ENCODE measurements around the gene CDX2.

Gene CDX2

DNA sequence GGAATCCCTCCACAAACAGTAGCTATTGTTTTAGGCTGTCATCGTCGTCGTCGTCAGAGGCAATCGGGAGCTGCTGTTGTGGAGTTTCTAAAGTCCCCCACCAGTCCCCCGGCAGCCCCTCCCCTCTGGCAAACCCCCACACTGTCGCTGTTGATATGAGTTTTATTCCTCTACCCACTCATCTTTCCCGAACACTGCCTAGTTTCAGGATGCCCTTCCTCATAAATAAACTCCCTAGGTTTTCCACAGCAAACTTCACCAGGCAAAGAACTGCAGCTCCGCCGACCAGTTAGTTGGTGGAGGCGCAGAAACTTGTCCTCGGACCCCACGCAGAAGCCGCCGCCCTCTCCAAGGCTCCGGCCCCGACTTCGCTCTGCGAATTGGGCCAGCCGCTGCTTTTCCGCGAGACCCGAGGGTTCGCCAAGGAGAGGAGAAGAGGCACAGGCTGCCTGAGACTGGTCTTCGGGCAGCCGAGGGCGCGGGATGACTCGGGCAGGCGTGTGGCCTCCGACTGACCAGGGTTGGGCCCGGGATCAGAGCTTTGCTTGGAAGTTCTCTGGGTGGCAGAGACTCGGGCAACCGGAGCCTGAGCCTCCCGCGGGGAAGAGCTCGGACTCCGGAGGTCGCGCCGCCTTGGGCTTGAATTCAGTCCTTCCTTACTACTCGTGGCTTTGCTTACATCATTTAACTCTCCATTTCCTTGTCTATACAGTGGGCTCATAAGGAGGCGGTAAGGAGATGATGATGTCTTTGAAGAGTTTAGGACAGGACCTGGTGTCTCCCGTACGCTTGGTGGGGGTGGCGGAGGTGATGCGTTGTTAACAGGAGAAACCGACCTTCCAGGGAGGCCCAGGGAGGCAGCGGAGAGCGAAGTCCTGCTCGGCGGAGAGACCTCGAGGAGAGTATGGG lies 41.4 kb downstream of the CDX2 start:
- DNase-seq = no peak

- DNase-seq = no peak
These were observed 42.3 kb downstream of the CDX2 start for GRCh38 chr13:27926644-27927434.

DNA sequence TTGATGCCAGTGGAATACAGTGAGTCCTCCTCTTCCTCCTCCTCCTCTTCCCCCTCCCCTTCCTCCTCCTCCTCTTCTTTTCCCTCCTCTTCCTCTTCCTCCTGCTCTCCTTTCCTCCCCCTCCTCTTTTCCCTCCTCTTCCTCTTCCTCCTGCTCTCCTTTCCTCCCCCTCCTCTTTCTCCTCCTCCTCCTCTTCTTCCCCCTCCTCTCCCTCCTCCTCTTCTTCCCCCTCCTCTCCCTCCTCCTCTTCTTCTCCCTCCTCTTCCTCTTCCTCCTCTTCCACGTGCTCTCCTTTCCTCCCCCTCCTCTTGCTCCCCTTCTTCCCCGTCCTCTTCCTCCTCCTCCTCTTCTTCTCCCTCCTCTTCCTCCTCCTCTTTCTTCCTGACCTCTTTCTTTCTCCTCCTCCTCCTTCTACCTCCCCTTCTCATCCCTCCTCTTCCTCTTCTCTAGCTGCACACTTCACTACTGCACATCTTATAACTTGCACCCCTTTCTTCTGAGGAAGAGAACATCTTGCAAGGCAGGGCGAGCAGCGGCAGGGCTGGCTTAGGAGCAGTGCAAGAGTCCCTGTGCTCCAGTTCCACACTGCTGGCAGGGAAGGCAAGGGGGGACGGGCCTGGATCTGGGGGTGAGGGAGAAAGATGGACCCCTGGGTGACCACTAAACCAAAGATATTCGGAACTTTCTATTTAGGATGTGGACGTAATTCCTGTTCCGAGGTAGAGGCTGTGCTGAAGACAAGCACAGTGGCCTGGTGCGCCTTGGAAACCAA lies 43.7 kb downstream of the CDX2 start:
- no peak for DNase-seq

DNA sequence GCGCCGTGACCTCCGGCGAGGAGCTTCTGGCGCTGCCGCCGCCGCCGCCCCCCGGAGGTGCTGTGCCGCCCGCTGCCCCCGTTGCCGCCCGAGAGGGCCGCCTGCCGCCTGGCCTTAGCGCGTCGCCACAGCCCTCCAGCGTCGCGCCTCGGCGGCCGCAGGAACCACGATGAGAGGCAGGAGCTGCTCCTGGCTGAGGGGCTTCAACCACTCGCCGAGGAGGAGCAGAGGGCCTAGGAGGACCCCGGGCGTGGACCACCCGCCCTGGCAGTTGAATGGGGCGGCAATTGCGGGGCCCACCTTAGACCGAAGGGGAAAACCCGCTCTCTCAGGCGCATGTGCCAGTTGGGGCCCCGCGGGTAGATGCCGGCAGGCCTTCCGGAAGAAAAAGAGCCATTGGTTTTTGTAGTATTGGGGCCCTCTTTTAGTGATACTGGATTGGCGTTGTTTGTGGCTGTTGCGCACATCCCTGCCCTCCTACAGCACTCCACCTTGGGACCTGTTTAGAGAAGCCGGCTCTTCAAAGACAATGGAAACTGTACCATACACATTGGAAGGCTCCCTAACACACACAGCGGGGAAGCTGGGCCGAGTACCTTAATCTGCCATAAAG lies 44.5 kb downstream of the CDX2 start:
- DNase-seq = no peak

GRCh38 chr13:27923794-27924528 lies 45.2 kb downstream of the CDX2 start:
- DNase-seq = no peak

DNA sequence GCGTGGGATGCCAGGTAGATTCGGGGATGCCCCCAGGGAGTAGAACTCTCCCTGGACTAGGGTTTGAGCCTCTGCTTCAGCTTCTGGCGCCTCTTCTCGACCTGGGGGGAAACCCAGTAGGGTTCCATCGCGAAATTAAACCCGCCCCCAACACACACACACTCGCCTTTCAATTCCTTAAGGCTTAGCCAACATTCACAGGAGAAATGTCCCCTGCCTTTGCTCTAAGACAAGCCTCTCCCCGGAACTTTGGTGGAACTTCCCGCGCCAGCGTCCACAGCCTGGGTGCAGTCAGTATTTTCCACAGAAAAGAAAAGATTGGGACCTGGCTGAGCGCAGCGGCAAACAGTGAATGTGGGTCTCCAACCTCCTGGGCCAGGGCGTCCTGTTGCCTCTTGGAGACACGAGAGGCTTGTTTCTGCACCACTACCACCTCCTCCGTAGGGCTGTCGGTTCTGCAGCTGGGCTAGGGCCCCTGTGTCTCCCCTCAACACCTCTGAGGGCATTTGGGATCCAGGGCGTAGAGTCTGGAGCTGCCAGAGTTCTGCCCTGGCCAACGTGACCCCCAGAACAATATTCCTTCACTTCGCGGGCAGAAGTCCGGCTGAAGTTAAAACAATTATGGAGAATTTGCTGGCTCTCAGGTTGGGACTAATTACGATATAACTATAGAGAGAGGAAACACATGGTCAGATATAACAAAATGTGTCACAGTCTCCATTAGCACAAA lies 46.1 kb downstream of the CDX2 start:
- no peak for DNase-seq

- DNase-seq = no peak
These were observed 46.9 kb downstream of the CDX2 start for GRCh38 chr13:27921961-27922882.

- DNase-seq = no peak
These were observed 47.6 kb downstream of the CDX2 start for GRCh38 chr13:27921421-27921960.

GRCh38 chr13:27920677-27921420 lies 48.3 kb downstream of the CDX2 start:
- no peak for DNase-seq

DNA sequence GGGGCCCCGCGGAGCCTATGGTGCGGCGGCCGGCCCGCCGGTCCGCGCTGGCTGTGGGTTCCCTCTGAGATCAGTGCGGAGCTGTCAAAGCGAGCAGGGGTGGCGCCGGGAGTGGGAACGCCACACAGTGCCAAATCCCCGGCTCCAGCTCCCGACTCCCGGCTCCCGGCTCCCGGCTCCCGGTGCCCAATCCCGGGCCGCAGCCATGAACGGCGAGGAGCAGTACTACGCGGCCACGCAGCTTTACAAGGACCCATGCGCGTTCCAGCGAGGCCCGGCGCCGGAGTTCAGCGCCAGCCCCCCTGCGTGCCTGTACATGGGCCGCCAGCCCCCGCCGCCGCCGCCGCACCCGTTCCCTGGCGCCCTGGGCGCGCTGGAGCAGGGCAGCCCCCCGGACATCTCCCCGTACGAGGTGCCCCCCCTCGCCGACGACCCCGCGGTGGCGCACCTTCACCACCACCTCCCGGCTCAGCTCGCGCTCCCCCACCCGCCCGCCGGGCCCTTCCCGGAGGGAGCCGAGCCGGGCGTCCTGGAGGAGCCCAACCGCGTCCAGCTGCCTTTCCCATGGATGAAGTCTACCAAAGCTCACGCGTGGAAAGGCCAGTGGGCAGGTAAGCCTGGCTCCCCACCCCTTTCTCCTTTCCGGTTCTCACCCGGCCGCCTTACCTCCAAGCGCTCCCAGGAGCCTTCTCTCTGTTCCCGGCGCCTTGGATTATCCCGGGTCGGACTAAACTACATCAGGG lies 49.0 kb downstream of the CDX2 start, which contains the start of gene PDX1:
TSS of gene PDX1 (plus strand) at position 67 of the 743 bp plus-strand sequence. CDS start at position 206, 139 bp downstream.
- DNase-seq = no peak

DNA sequence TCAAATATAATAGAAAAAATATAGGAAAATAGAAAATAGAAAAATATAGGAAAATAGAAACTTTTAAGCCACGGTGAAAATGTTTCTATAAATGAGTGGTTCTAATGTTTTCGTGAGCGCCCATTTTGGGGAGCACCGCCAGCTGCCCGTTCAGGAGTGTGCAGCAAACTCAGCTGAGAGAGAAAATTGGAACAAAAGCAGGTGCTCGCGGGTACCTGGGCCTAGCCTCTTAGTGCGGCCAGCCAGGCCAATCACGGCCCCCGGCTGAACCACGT lies 49.5 kb downstream of the CDX2 start:
- no peak for DNase-seq

DNA sequence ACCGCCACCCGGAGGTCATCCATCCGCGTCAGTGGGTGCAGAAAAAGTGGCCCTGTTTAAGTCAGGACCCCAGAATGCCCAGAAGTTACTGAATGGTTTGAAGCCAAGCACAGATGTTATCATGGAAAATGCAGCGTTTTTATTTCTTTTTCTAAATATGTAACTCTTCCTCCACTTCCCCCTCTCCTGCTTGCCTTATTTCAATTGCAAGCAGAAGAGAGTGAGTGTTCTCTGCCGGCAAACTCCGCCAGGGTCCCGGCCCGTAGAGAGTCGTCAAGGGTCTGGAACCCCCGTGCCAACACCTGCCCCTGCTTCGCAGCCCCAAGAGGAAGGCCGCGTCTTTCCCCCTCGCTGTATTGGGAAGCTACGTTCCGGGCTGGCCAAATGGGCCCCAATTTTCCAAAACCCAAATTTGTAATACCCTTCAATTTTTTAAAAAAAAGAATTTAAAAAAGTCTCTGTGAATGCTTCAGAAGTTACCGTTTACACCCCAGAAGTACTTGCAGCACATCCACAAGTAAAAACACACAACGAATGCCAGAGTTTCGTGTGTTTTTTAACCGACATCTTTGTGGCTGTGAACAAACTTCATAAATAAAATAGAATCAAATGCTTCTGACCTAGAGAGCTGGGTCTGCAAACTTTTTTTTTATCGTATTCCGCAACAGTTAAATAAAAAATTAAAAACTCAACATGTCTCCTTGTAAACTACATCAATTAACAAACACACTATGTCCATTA lies 50.0 kb downstream of the CDX2 start:
- no peak for DNase-seq

DNA sequence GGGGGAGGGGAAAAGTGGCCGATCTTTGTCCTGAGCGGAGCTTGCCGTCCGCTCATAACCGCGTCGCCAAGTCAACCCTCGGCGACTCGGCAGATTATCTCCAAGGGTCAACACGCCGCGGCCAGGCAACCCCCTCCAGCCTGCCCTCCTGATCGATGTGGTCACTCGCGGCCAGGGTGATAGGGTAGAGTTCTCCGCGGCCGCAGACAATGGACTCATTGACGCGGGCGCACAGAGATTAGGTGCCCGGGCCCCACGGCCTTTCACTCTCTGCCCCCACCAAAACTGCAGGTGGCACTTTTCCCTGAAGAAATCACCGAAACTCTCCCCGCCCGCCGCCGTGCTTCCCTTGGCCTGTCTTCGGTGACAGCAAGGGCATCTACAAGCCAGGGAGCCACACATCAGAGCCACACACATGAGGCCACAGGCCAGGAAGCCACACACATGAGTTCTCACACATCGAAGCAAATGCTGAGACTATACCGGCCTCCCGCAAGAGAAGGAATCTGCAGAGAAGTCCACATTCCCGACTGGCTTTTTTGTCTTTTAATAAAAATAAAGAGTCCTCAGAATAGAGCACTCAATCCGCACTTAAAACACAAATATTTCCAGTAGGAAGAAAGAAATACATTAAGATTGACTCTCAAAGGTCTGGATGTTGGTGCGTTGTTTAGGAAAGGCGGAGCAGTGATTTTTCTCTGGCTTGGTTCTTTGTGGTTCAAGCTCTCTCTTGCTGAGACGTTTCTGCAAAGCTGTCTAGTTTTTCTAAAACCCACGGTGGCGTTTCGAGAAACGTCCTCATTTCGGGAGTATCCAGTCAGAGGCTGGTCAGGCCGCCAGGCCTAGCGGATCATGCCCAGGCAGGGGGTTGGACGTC lies 50.8 kb downstream of the CDX2 start:
- no peak for DNase-seq

DNA sequence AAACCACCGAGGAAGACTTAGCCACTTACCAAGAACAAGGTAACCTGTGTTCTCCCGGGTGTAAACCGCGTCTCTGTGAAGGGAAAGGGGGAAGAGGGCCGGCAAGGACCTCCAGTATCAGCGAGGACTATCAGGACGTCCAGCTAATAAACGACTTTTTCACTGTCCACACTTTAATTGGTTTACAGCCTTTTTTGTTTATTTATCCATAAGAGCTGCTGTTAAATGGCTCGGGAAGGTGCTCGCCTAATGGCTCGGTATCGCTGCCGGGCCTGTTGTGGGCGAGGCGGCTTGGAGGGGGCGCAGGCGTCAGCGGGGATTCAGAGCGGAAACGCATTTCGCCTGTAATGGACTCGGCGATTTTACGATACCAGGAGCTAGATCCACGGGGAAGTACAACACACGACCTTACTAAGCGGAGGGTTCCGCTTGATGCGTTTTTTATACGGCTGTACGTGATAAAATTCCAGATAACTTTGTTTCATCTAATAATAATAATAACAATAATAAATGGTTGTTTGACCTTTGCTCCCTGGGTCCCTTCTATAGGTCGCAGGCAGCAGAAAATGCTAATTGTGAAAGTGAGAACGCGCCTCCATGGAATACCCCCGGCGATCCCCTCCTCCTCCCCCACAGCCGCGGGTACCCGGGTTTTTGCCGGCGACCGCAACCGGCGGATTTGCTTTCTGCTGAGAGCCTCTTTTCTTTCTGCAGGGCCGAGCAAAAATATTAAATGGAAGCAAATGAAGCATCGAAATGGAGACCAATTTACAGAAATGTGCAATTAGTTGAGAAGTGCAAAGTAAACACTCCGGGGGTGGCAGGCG lies 51.8 kb downstream of the CDX2 start:
- DNase-seq = no peak

GRCh38 chr13:27915301-27916207 lies 53.6 kb downstream of the CDX2 start:
- DNase-seq = no peak

All from HCEC 1CT (cell line).